SW480 (cell line): ENCODE results near the gene EYA4.
A peak's percentile ranks its signal among the peaks of the same experiment; 100 is the strongest.
"Not testable (repeated sequence)": the region's sequence is repeated elsewhere in the genome, so short reads cannot be mapped to it uniquely, and the experiment has no call there.

Source experiments
- DNase-seq: peaks from one replicate; pipeline ENCODE4 v3.0.0-alpha.2; 2016; ENCODE audit warnings: low spot score

EYA4 gene

GRCh38 chr6:133353061-133353460, 111.9 kb downstream of the EYA4 start:
- no peak for DNase-seq

GRCh38 chr6:133355922-133356321, 114.8 kb downstream of the EYA4 start:
- DNase-seq, result no peak

- no peak for DNase-seq
Observed at GRCh38 chr6:133358574-133359150, 117.5 kb downstream of the EYA4 start.

- DNase-seq, result no peak
Observed at GRCh38 chr6:133359256-133359655, 118.1 kb downstream of the EYA4 start.

- DNase-seq, result no peak
Observed at GRCh38 chr6:133359760-133360159, 118.6 kb downstream of the EYA4 start.

- no peak for DNase-seq
Observed at GRCh38 chr6:133360194-133360593, 119.0 kb downstream of the EYA4 start.

GRCh38 chr6:133362813-133363212, 121.7 kb downstream of the EYA4 start:
- DNase-seq, result no peak

- no peak for DNase-seq
Observed at GRCh38 chr6:133368664-133369063, 127.5 kb downstream of the EYA4 start.

GRCh38 chr6:133369773-133370272, 128.7 kb downstream of the EYA4 start:
- DNase-seq, result no peak

- DNase-seq, result no peak
Observed at GRCh38 chr6:133376743-133377142, 135.6 kb downstream of the EYA4 start.

GRCh38 chr6:133377219-133377618, 136.1 kb downstream of the EYA4 start:
- DNase-seq, result no peak

GRCh38 chr6:133380047-133380446, 138.9 kb downstream of the EYA4 start:
- DNase-seq, result no peak

GRCh38 chr6:133380723-133381122, 139.6 kb downstream of the EYA4 start:
- no peak for DNase-seq

GRCh38 chr6:133388731-133389130, 147.6 kb downstream of the EYA4 start:
- DNase-seq, result no peak

- DNase-seq, result no peak
Observed at GRCh38 chr6:133390168-133390567, 149.0 kb downstream of the EYA4 start.

- DNase-seq, result no peak
Observed at GRCh38 chr6:133392015-133392414, 150.9 kb downstream of the EYA4 start.

GRCh38 chr6:133392641-133393040, 151.5 kb downstream of the EYA4 start:
- DNase-seq, result no peak

GRCh38 chr6:133393891-133394290, 152.7 kb downstream of the EYA4 start:
- DNase-seq, result no peak

- no peak for DNase-seq
Observed at GRCh38 chr6:133394630-133395029, 153.5 kb downstream of the EYA4 start.

- peak; percentile 41 for DNase-seq
Observed at GRCh38 chr6:133396233-133396983, 155.3 kb downstream of the EYA4 start.

GRCh38 chr6:133396984-133397348, 155.8 kb downstream of the EYA4 start:
- no peak for DNase-seq

GRCh38 chr6:133397601-133398000, 156.4 kb downstream of the EYA4 start:
- DNase-seq, result not testable (repeated sequence)

GRCh38 chr6:133399426-133399825, 158.3 kb downstream of the EYA4 start:
- DNase-seq, result no peak

- DNase-seq, result no peak
Observed at GRCh38 chr6:133404151-133404550, 163.0 kb downstream of the EYA4 start.
